Endometrium (tissue), 2 donors: Measurements from ENCODE around the gene F12.

ENCODE experiments used
- FAIRE-seq: peaks from 2 replicates; lab custom pipeline; 2012; peaks lifted over from hg19 to GRCh38; lab: Jason Lieb, UNC
- donor health status: control.
- donor health status: control.

The F12 gene

GRCh38 chr5:177446200-177447065 lies 37.1 kb upstream of the F12 start, which contains the start of gene PRR7:
Gene PRR7 (plus strand): TSS chr5:177446814. CDS start chr5:177455068, 8,254 bp downstream.
- FAIRE-seq = no peak

- FAIRE-seq = no peak
Observed at GRCh38 chr5:177445917-177446199, 36.5 kb upstream of the F12 start.

GRCh38 chr5:177445052-177445916 lies 35.9 kb upstream of the F12 start:
- no peak for FAIRE-seq

- FAIRE-seq = no peak
Observed at GRCh38 chr5:177444106-177445051, 35.0 kb upstream of the F12 start.

GRCh38 chr5:177443144-177443983 lies 34.0 kb upstream of the F12 start:
- no peak for FAIRE-seq

GRCh38 chr5:177442066-177442826 lies 32.9 kb upstream of the F12 start:
- no peak for FAIRE-seq

GRCh38 chr5:177440990-177441780 lies 31.8 kb upstream of the F12 start:
- FAIRE-seq = no peak

GRCh38 chr5:177440211-177440989 lies 31.0 kb upstream of the F12 start:
- FAIRE-seq = no peak

GRCh38 chr5:177439518-177440053 lies 30.2 kb upstream of the F12 start:
- FAIRE-seq = no peak

- FAIRE-seq = no peak
Observed at GRCh38 chr5:177438468-177438867, 29.1 kb upstream of the F12 start.

GRCh38 chr5:177437623-177438022 lies 28.3 kb upstream of the F12 start:
- FAIRE-seq = no peak

GRCh38 chr5:177435847-177436536 lies 26.6 kb upstream of the F12 start:
- no peak for FAIRE-seq

- FAIRE-seq = no peak
Observed at GRCh38 chr5:177434942-177435738, 25.8 kb upstream of the F12 start.

GRCh38 chr5:177434437-177434836 lies 25.1 kb upstream of the F12 start:
- FAIRE-seq = no peak

GRCh38 chr5:177433658-177434217 lies 24.4 kb upstream of the F12 start:
- no peak for FAIRE-seq

GRCh38 chr5:177432839-177433657 lies 23.7 kb upstream of the F12 start:
- FAIRE-seq = no peak
